Smooth muscle cell (in vitro differentiated cells): ENCODE data around the gene VAV3. TPM values are rescaled to one million over a fixed set of nuclear protein-coding genes. Genes with fewer than 3 reads are reported as not detected.
"Not testable (repeated sequence)": the region's sequence is repeated elsewhere in the genome, so short reads cannot be mapped to it uniquely, and the experiment has no call there.

Experiments
- DNase-seq: peaks from one replicate; lab custom pipeline; 2025; ENCODE audit not compliant: unreplicated experiment; lab: John Stamatoyannopoulos, UW
- H2AFZ ChIP-seq: fragments of 200-600 bp; sonication (generic); 2 replicates; pipeline ENCODE4 v1.6.0; 2016; ENCODE audit warnings: antibody characterized with exemption, low read depth, mild to moderate bottlenecking
- H3F3A ChIP-seq: fragments of 200-600 bp; sonication (generic); 2 replicates; pipeline ENCODE4 v1.6.0; 2017; ENCODE audit warnings: antibody characterized with exemption, low read depth
- H3K27ac ChIP-seq: fragments of 200-600 bp; sonication (generic); 2 replicates; pipeline ENCODE4 v1.5.1; 2016; ENCODE audit warnings: low read depth, mild to moderate bottlenecking
- H3K27me3 ChIP-seq: fragments of 200-600 bp; sonication (generic); 2 replicates; pipeline ENCODE4 v1.6.1; 2016; ENCODE audit warnings: low read depth, mild to moderate bottlenecking
- H3K36me3 ChIP-seq: fragments of 200-600 bp; sonication (generic); 2 replicates; pipeline ENCODE4 v1.5.1; 2016; ENCODE audit warnings: low read depth
- H3K4me1 ChIP-seq: fragments of 200-600 bp; sonication (generic); 2 replicates; pipeline ENCODE4 v1.5.1; 2016; ENCODE audit warnings: low read depth
- H3K4me2 ChIP-seq: fragments of 200-600 bp; sonication (generic); 2 replicates; pipeline ENCODE4 v1.6.0; 2016; ENCODE audit warnings: mild to moderate bottlenecking
- H3K4me3 ChIP-seq: fragments of 200-600 bp; sonication (generic); 2 replicates; pipeline ENCODE4 v1.5.1; 2016; ENCODE audit warnings: mild to moderate bottlenecking
- H3K79me2 ChIP-seq: fragments of 200-600 bp; sonication (generic); 2 replicates; pipeline ENCODE4 v1.6.0; 2016; ENCODE audit warnings: low read depth, mild to moderate bottlenecking
- H3K9ac ChIP-seq: fragments of 200-600 bp; sonication (generic); 2 replicates; pipeline ENCODE4 v1.6.0; 2016; ENCODE audit warnings: low read depth
- H3K9me3 ChIP-seq: fragments of 200-600 bp; sonication (generic); replicated peaks from 2 replicates; pipeline ENCODE4 v1.5.1; 2016; ENCODE audit warnings: low read depth
- H4K20me1 ChIP-seq: fragments of 200-600 bp; sonication (generic); 2 replicates; pipeline ENCODE4 v1.6.0; 2016; ENCODE audit warnings: low read depth
- CTCF ChIP-seq: fragments of 200-600 bp; sonication (generic); IDR thresholded peaks from 2 replicates; pipeline ENCODE4 v1.5.1; 2017; ENCODE audit warnings: borderline replicate concordance, mild to moderate bottlenecking, antibody characterized with exemption; ENCODE audit not compliant: insufficient read depth, poor library complexity, severe bottlenecking
- WGBS: methylation state at CpG from one replicate; pipeline ENCODE4 v1.1.7; 2016; ENCODE audit warnings: low lambda C conversion rate; 5-methylcytosine and 5-hydroxymethylcytosine counted together
- polyA plus RNA-seq: library from polyadenylated mRNA; unstranded; fragments of >200 nt; fragmentation: Nextera tagmentation; extraction: Ambion mirVana; gene quantifications from 2 replicates; pipeline ENCODE4 v1.2.1, GENCODE V29; 2016
- total RNA-seq: library from RNA; depleted of rRNA; stranded (reverse); fragments of >200 nt; gene quantifications from 2 replicates; pipeline ENCODE4 v1.2.3, GENCODE V29; 2014

VAV3 gene
- total and polyA plus RNA-seq, 2 experiments from 2014 or later: 0.62 to 10.1 TPM

GRCh38 chr1:107896936-107897335 lies 68.0 kb downstream of the VAV3 start:
- Histone ChIP-seq H4K20me1 (no peaks in the 10 kb centered on the region), H3K4me3 (no peak overlapping the region), H3K9ac (no peak overlapping the region), H3K4me1 (no peaks in the 10 kb centered on the region), H3K36me3 (no peaks in the 10 kb centered on the region), H3K27me3 (no peaks in the 10 kb centered on the region), H3K9me3 (no peaks in the 10 kb centered on the region), H3K27ac (no peak overlapping the region), H3K4me2 (no peak overlapping the region), H3F3A (no peaks in the 10 kb centered on the region), H2AFZ (no peak overlapping the region), H3K79me2 (no peaks in the 10 kb centered on the region)
- TF ChIP-seq CTCF: no peak
- no peak for DNase-seq
- 100% methylated on average over 1 of the region's 1 CpG for WGBS

GRCh38 chr1:107896401-107896800 lies 68.6 kb downstream of the VAV3 start:
- H3K27ac ChIP-seq: no peak overlapping the region
- DNase-seq: no peak
- H3K9me3 ChIP-seq: no peaks in the 10 kb centered on the region
- H3K36me3 ChIP-seq: no peaks in the 10 kb centered on the region
- no peak overlapping the region for H2AFZ ChIP-seq
- 86% methylated on average over 3 of the region's 3 CpGs for WGBS
- H3K79me2 ChIP-seq: no peaks in the 10 kb centered on the region
- H3K4me1 ChIP-seq: no peaks in the 10 kb centered on the region
- H3K27me3 ChIP-seq: no peaks in the 10 kb centered on the region
- TF ChIP-seq CTCF: no peak
- H3K4me3 ChIP-seq: no peak overlapping the region
- no peaks in the 10 kb centered on the region for H3F3A ChIP-seq
- H3K4me2 ChIP-seq: no peak overlapping the region
- no peak overlapping the region for H3K9ac ChIP-seq
- no peaks in the 10 kb centered on the region for H4K20me1 ChIP-seq

- Histone ChIP-seq H3K79me2 (no peaks in the 10 kb centered on the region), H3K4me3 (no peak overlapping the region), H3K4me1 (no peaks in the 10 kb centered on the region), H3K9ac (no peak overlapping the region), H4K20me1 (no peaks in the 10 kb centered on the region), H3K27me3 (no peaks in the 10 kb centered on the region), H3F3A (no peaks in the 10 kb centered on the region), H3K4me2 (no peak overlapping the region), H3K9me3 (no peaks in the 10 kb centered on the region), H2AFZ (no peak overlapping the region), H3K27ac (no peak overlapping the region), H3K36me3 (no peaks in the 10 kb centered on the region)
- WGBS: 81% methylated on average over 3 of the region's 3 CpGs
- no peak for DNase-seq
- TF ChIP-seq CTCF: no peak
These were observed 69.4 kb downstream of the VAV3 start for GRCh38 chr1:107895403-107896191.

- no peak for TF ChIP-seq CTCF
- Histone ChIP-seq H3K9me3 (no peaks in the 10 kb centered on the region), H3F3A (no peaks in the 10 kb centered on the region), H2AFZ (no peak overlapping the region), H3K9ac (no peak overlapping the region), H3K36me3 (no peaks in the 10 kb centered on the region), H4K20me1 (no peaks in the 10 kb centered on the region), H3K27me3 (no peaks in the 10 kb centered on the region), H3K4me1 (no peaks in the 10 kb centered on the region), H3K4me3 (no peak overlapping the region), H3K27ac (no peak overlapping the region), H3K79me2 (no peaks in the 10 kb centered on the region), H3K4me2 (no peak overlapping the region)
- 89% methylated on average over 1 of the region's 1 CpG for WGBS
- no peak for DNase-seq
These were observed 70.4 kb downstream of the VAV3 start for GRCh38 chr1:107894605-107895004.

GRCh38 chr1:107893350-107893749 lies 71.6 kb downstream of the VAV3 start:
- H4K20me1 ChIP-seq, H3F3A ChIP-seq: not testable (repeated sequence)
- WGBS: 98% methylated on average over 2 of the region's 2 CpGs

More at GRCh38 chr1:107893350-107893749, 71.6 kb downstream of the VAV3 start:
- H3K4me2 ChIP-seq, H3K79me2 ChIP-seq, H3K4me1 ChIP-seq, DNase-seq, H3K27ac ChIP-seq, H3K27me3 ChIP-seq, H3K9me3 ChIP-seq, H2AFZ ChIP-seq, H3K9ac ChIP-seq, H3K36me3 ChIP-seq, H3K4me3 ChIP-seq: not testable (repeated sequence)
